Measurements from ENCODE around the gene UNC13D.
"Not testable (repeated sequence)": the region's sequence is repeated elsewhere in the genome, so short reads cannot be mapped to it uniquely, and the experiment has no call there.

The UNC13D gene

GRCh38 chr17:75874323-75875181 lies 30.3 kb upstream of the UNC13D start:
- DNase-seq (ENCODE audit: low spot score): no peak

DNA sequence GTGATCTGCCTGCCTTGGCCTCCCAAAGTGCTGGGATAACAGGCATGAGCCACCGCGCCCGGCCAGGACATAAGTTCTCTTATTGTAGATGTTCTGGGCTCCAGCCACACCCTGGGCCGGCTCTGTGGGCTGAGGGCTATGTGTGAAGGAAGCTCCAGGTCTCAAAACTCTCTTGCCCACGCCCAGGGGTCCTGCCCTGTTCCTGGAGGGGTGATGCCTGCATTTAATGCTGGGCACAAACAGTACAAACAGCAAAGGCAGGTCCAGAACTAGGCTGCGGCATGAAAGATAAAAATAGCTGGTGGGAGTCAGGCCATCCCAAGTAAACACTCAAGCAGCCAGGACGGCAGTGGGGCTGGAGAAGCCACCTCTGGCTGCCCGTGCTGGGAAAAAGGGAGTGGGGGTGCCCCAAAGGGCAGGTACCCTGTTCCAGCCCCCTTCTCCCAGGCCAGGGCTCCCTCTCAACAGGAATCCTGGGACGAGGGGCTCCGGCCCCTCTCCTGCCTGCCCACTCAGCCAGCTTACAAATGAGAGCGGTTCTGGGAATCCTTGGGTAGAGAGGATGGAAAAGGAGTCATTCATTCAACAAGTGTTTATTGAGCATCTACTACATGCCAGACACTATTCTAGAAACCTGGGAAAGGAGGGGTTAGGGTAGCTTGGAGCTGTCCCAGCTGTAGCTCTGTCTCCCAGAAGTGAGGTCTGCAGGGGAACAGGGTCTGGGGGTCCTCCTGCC lies 29.6 kb upstream of the UNC13D start:
- DNase-seq (ENCODE audit: low spot score): no peak

GRCh38 chr17:75872434-75873351 lies 28.5 kb upstream of the UNC13D start:
- DNase-seq (ENCODE audit: low spot score): peak; percentile 90

- DNase-seq (ENCODE audit: low spot score): not testable (repeated sequence)
Measured at GRCh38 chr17:75870228-75870627, 26.0 kb upstream of the UNC13D start.

- DNase-seq (ENCODE audit: low spot score): peak; percentile 76
Measured at GRCh38 chr17:75869282-75870141, 25.3 kb upstream of the UNC13D start.

DNA sequence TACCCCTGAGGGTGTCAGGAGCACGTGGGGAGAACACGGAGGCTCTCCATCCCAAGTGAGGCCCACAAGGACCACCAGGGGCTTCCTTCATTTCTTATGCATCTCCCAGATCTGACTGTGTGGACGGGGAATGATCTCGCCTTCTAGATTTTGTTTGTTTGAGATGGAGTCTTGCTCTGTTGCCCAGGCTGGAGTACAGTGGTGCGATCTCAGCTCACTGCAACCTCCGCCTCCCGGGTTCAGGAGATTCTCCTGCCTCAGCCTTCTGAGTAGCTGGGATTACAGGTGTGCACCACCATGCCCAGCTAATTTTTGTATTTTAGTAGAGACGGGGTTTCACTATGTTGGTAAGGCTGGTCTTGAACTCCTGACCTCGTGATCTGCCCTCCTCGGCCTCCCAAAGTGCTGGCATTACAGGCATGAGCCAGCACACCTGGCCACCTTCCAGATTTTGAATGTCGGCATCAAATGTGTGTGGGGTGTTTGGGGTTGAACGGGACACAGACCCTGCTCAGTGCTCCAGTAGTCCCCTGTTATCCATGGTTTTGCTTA lies 24.6 kb upstream of the UNC13D start:
- DNase-seq (ENCODE audit: low spot score): not testable (repeated sequence)

GRCh38 chr17:75865404-75866188 lies 21.4 kb upstream of the UNC13D start:
- not testable (repeated sequence) for DNase-seq (ENCODE audit: low spot score)

DNA sequence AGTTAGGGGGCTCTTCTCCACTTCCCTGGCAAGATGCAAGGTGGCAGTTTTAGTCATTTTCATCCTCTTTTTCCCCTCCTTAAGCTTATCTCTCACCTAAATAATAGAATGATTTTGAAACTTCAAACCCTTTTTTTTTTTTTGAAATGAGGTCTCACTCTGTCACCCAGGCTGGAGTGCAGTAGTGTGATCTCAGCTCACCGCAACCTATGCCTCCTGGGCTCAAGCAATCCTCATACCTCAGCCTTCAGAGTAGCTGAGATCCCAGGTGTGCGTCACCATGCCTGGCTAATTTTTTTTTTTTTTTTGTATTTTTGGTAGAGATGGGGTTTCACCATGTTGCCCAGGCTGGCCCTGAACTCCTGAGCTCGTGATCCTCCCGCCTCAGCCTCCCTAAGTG lies 20.7 kb upstream of the UNC13D start:
- DNase-seq (ENCODE audit: low spot score): not testable (repeated sequence)

DNA sequence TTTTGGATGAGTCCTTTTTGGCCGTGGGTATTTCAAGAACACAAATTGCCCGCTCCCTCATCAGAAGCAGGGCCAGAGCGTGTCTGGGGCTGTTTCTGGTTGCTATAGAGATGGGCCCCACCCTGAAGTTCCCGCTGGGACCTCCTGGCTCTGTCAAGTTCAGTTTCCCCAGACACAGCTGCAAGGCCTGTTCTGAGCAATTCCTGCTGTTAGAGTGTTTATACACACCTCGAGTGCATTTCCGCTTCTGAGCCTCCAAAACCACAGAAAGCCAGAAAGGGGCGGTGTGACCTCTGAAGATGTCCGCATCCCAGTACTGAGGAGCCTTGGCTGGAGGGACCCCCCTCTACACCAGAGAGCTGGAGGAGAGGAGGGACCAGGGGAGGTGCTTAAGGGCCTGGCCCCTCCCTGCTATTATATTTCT lies 20.3 kb upstream of the UNC13D start:
- DNase-seq (ENCODE audit: low spot score): peak; percentile 77

DNA sequence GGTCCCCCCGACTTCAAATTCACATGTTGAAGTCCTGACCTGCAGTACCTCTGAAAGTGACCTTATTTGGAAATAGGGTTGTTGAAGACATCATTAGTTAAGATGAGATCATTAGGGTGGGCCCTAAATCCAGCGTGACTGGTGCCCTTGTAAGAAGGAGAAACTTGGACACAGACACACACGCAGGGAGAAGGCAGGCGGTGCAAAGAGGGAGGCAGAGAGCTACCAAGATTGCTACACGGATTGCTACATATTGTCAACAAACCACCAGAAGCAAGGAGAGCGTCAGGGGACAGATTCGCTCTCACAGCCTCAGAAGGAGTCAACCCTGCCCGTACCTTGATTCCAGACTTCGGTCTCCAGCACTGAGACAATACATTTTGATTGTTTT lies 17.7 kb upstream of the UNC13D start:
- DNase-seq (ENCODE audit: low spot score): peak; percentile 60

- not testable (repeated sequence) for DNase-seq (ENCODE audit: low spot score)
Measured at GRCh38 chr17:75859358-75859757, 15.2 kb upstream of the UNC13D start.

GRCh38 chr17:75856062-75856756 lies 12.0 kb upstream of the UNC13D start:
- DNase-seq (ENCODE audit: low spot score): no peak

GRCh38 chr17:75855310-75856061 lies 11.3 kb upstream of the UNC13D start, which contains the start of gene WBP2:
Gene WBP2, minus strand, starts transcription at chr17:75855335. Its CDS starts 38 bp downstream, at chr17:75855297.
- DNase-seq (ENCODE audit: low spot score): peak; percentile 98

GRCh38 chr17:75854881-75855309 lies 10.7 kb upstream of the UNC13D start:
- no peak for DNase-seq (ENCODE audit: low spot score)

GRCh38 chr17:75854101-75854748 lies 10.0 kb upstream of the UNC13D start:
- peak; percentile 77 for DNase-seq (ENCODE audit: low spot score)

DNA sequence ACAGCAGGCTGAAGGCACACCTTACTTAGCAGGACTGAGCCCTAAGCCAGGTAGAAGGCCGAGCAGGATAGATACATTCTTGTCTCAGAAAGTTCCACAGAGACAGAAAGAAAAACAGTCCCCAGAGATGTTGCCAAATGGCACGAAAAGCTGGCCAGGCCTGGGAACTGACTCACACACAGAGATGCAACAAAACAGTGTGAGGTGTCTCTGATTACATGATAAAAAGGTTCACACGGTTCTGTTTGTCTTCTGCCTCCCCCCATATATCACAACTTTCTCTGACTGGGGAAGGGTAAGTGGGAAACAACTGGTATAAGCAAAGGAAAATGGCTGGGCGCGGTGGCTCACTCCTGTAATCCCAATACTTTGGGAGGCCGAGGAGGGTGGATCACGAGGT lies 9.2 kb upstream of the UNC13D start:
- peak; percentile 53 for DNase-seq (ENCODE audit: low spot score)

- DNase-seq (ENCODE audit: low spot score): not testable (repeated sequence)
Measured at GRCh38 chr17:75851693-75851991, 7.4 kb upstream of the UNC13D start.
